Osteocyte (in vitro differentiated cells): ENCODE measurements around the gene LRRFIP1. TPM values are rescaled to one million over a fixed set of nuclear protein-coding genes. Genes with fewer than 3 reads are reported as not detected.

Experiments used
- DNase-seq: peaks from one replicate; pipeline ENCODE4 v3.0.0; 2021; ENCODE audit warnings: mixed read lengths; ENCODE audit not compliant: unreplicated experiment; ENCODE audit errors: extremely low spot score
- H3K27ac Mint-ChIP-seq: one replicate; pipeline ENCODE4 v1.8.0; 2021; ENCODE audit warnings: mild to moderate bottlenecking, mixed read lengths; ENCODE audit not compliant: unreplicated experiment
- H3K27me3 Mint-ChIP-seq: one replicate; pipeline ENCODE4 v1.8.0; 2021; ENCODE audit warnings: mixed read lengths; ENCODE audit not compliant: unreplicated experiment
- H3K36me3 Mint-ChIP-seq: one replicate; pipeline ENCODE4 v1.8.0; 2021; ENCODE audit warnings: mixed read lengths; ENCODE audit not compliant: unreplicated experiment
- H3K4me1 Mint-ChIP-seq: one replicate; pipeline ENCODE4 v1.8.0; 2021; ENCODE audit warnings: mixed read lengths; ENCODE audit not compliant: unreplicated experiment
- H3K4me3 Mint-ChIP-seq: one replicate; pipeline ENCODE4 v1.8.0; 2021; ENCODE audit warnings: mild to moderate bottlenecking, moderate library complexity, mixed read lengths; ENCODE audit not compliant: unreplicated experiment
- H3K9me3 Mint-ChIP-seq: one replicate; pipeline ENCODE4 v1.8.0; 2021; ENCODE audit warnings: mixed read lengths; ENCODE audit not compliant: unreplicated experiment
- CTCF ChIP-seq: fragments of 200-600 bp; sonication (generic); IDR thresholded peaks from 2 replicates; pipeline ENCODE4 v1.5.0; 2021; ENCODE audit warnings: antibody characterized with exemption, mild to moderate bottlenecking, moderate library complexity
- total RNA-seq: library from RNA; stranded (reverse); gene quantifications from 2 replicates; pipeline ENCODE4 v1.2.1, GENCODE V29; 2021

The LRRFIP1 gene
- total RNA-seq, 1 donor from 2014 or later, result 79.9 TPM

- Mint-ChIP-seq H3K27ac (peak overlapping the region; percentile 94), H3K4me1 (peaks cover 98% of the 10 kb centered on the region), H3K27me3 (no peaks in the 10 kb centered on the region), H3K4me3 (no peak overlapping the region), H3K9me3 (no peaks in the 10 kb centered on the region), H3K36me3 (no peaks in the 10 kb centered on the region)
- TF ChIP-seq CTCF, result no peak
- DNase-seq, result no peak
Observed at GRCh38 chr2:237697586-237698357, 70.4 kb downstream of the LRRFIP1 start.

DNA sequence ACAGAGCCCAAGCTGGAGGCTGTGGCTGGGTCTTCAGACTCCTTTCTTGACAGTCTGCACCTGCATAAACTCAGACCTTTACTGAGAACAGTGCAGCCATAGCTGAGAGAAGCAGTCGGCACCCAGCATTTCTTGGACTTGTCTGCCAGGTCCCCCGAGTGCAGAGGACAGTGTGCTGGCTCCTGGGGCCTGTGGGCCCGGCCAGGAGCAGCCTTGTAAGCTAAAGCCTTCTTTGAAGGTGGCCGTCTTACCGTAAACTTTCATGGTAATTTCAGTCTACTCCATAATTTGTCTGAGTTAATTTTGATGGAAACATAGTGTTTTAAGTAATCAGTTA, 70.9 kb downstream of the LRRFIP1 start:
- H3K27ac Mint-ChIP-seq, result peak overlapping the region; percentile 72
- H3K4me3 Mint-ChIP-seq, result no peak overlapping the region
- no peaks in the 10 kb centered on the region for H3K27me3 Mint-ChIP-seq
- no peak for TF ChIP-seq CTCF
- no peaks in the 10 kb centered on the region for H3K36me3 Mint-ChIP-seq
- H3K9me3 Mint-ChIP-seq, result no peaks in the 10 kb centered on the region
- H3K4me1 Mint-ChIP-seq, result peaks cover 98% of the 10 kb centered on the region
- DNase-seq, result no peak

- Mint-ChIP-seq H3K27ac (peak overlapping the region; percentile 94), H3K9me3 (no peaks in the 10 kb centered on the region), H3K36me3 (no peaks in the 10 kb centered on the region), H3K27me3 (no peaks in the 10 kb centered on the region), H3K4me1 (peaks cover 98% of the 10 kb centered on the region), H3K4me3 (peak overlapping the region; percentile 61)
- DNase-seq, result no peak
- TF ChIP-seq CTCF, result no peak
Observed at GRCh38 chr2:237699870-237700511, 72.6 kb downstream of the LRRFIP1 start.

DNA sequence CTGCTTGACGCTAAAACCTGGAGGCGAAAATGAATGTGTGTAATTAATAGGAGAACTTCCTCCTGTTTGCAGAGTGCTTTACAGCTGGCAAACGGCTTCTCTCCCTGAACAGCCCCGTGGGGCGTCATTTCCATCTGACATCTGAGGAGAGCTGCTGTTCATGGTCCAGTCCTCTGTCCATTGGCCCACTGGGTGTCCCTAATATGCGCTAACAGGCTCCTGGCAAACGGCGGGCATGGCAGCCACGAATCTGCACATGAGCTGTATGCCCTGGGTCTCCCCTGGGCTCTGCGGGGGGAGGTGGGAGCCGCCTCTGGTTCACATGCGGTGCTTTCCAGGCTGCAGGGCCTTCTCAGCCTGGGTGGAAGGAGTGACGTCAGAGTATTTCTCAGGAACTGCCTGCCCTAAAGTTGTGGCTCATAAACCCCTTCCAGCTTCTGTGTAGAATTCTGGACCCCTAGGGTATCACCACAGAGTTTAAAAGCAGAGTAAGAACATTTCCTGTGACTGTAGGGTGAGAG, 73.2 kb downstream of the LRRFIP1 start:
- DNase-seq, result peak; percentile 91
- peaks cover 95% of the 10 kb centered on the region for H3K4me1 Mint-ChIP-seq
- H3K4me3 Mint-ChIP-seq, result peak overlapping the region; percentile 61
- TF ChIP-seq CTCF, result no peak
- peak overlapping the region; percentile 94 for H3K27ac Mint-ChIP-seq
- H3K27me3 Mint-ChIP-seq, result no peaks in the 10 kb centered on the region
- no peaks in the 10 kb centered on the region for H3K36me3 Mint-ChIP-seq
- H3K9me3 Mint-ChIP-seq, result no peaks in the 10 kb centered on the region
